DND-41 (cell line): Measurements from ENCODE around the gene XKR8.

ENCODE experiments used
- EZH2 ChIP-seq: IDR thresholded peaks from 3 replicates; pipeline ENCODE4 v1.6.1; 2012; ENCODE audit warnings: borderline replicate concordance, low read depth, mild to moderate bottlenecking, moderate library complexity, low read length, inconsistent platforms; ENCODE audit not compliant: severe bottlenecking
- TF ChIP-seq, protein P1 (sequence below): IDR thresholded peaks from 2 replicates; pipeline ENCODE4 v1.5.1; 2012; ENCODE audit warnings: borderline replicate concordance, low read length, moderate library complexity, mild to moderate bottlenecking; ENCODE audit not compliant: poor library complexity, severe bottlenecking; ENCODE audit errors: extremely low read depth

DNA sequence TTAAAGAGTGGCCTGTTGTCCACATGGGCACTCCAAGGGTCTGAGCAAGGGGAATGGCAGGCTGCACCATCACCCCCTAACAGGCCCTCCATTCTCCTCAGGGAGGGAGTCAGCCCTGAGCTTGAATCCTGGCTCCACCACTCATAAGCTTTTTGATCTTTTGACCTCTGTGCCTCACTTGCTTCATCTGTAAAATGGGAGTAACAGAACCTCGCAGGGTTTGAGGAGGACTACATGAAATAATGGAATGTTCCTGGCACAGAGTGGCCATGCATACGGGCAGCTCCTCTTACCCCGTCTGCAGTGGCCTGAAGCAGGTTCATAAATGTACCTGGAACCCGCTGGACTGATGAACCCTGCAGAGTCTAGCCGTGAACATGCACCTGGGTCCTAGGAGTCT lies 2.1 kb upstream of the XKR8 start:
- TF ChIP-seq, protein P1, sequence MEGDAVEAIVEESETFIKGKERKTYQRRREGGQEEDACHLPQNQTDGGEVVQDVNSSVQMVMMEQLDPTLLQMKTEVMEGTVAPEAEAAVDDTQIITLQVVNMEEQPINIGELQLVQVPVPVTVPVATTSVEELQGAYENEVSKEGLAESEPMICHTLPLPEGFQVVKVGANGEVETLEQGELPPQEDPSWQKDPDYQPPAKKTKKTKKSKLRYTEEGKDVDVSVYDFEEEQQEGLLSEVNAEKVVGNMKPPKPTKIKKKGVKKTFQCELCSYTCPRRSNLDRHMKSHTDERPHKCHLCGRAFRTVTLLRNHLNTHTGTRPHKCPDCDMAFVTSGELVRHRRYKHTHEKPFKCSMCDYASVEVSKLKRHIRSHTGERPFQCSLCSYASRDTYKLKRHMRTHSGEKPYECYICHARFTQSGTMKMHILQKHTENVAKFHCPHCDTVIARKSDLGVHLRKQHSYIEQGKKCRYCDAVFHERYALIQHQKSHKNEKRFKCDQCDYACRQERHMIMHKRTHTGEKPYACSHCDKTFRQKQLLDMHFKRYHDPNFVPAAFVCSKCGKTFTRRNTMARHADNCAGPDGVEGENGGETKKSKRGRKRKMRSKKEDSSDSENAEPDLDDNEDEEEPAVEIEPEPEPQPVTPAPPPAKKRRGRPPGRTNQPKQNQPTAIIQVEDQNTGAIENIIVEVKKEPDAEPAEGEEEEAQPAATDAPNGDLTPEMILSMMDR: no peak
- no peak for TF ChIP-seq EZH2
